ENCODE results near the gene TMEM220.

The TMEM220 gene

DNA sequence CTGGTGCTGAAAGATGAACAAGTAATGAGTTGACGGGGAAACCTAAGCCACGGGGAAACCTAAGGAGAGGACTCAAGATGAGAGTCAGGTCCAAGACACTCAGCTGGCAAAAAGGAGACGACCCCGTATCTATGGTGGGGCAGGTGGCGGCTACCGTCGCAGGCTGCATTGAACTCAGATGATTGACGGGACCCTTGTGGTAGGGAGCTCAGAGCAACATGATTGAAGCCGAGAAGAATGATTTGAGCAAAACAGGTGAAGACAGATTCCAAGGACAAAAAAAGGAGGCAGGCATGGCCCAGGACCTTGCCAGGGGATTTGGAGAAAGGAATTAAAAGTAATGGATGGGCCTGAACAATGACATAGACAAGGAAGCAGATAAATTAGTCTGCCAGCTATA is 65.3 kb downstream of the TMEM220 start:
- no peak for DNase-seq (ENCODE audit: low spot score)

Measured in germinal center (tissue), 1 donor.